ENCODE data around the gene TCF4.

TCF4 gene

DNA sequence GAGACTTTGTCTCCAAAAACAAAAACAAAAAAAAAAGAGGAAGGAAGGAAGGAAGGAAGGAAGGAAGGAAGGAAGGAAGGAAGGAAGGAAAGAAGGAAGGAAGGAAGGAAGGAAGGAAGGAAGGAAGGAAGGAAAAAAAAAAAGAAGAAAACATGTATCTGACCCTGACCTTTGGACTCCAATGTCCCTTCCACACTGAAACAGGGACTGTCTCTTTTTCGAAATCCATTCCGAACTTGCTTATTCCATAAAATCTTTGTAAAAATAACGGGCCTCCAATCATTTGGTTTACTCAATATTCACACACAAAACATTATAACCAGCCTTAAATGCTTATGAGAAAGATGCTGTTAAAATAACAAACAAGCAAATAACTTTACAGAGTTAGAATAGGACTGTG lies 225.7 kb downstream of the TCF4 start:
- H3K27ac ChIP-seq (ENCODE audit: low read depth, low read length), result no peak overlapping the region
- H3K4me1 ChIP-seq (ENCODE audit: control insufficient read depth in 1 of 2, insufficient read depth in 2 of 2, low read length in 2 of 2), result no peaks in the 10 kb centered on the region
- H3K27me3 ChIP-seq (ENCODE audit: control insufficient read depth in 1 of 2, insufficient read depth in 2 of 2, low read length in 2 of 2), result no peaks in the 10 kb centered on the region
- H3K4me3 ChIP-seq (ENCODE audit: low read depth in 1 of 2, low read length in 2 of 2), result no peak overlapping the region
- H3K9me3 ChIP-seq (ENCODE audit: control insufficient read depth in 1 of 2, low read length in 2 of 2), result no peaks in the 10 kb centered on the region
- no peaks in the 10 kb centered on the region for H3K36me3 ChIP-seq (ENCODE audit: control insufficient read depth in 1 of 2, insufficient read depth in 2 of 2, low read length in 2 of 2)
- H3K9ac ChIP-seq (ENCODE audit: low read depth in 1 of 2, low read length in 2 of 2), result no peak overlapping the region

DNA sequence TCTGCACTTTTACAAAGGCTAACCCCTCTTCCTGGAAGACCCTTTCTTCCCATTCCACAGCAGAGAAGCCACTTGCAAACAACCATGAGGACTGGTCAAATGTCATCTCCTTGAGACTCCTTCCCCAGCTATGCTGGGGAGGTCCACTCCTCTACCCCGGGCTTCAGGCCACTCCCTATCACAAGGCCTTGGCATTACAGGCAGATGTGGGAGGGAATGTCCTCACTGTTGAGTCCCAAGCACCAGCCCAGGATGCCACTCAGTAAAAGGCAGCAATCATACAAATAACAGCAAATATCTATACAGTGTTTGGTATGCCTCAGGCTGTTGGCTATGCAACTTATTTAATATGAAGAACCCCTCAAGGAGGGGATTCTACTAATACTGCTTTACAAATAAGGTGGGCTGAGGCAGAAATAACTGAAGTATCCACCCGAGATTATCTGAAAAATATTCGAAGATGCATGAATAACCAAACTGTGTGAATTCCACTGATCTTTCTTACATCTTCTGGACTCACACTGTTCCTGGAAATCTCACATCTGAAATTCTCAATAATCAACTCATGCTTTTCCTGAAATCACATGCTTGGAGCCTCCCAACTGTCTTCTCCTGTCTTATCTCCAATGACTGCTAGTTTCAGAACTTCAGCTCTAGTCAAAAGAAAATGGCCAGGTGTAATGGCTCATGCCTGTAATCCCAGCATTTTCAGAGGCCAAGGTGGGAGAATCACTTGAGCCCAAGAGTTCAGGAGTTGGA lies 226.3 kb downstream of the TCF4 start:
- H3K9ac ChIP-seq (ENCODE audit: low read depth in 1 of 2, low read length in 2 of 2), result no peak overlapping the region
- H3K9me3 ChIP-seq (ENCODE audit: control insufficient read depth in 1 of 2, low read length in 2 of 2), result no peaks in the 10 kb centered on the region
- no peak overlapping the region for H3K27ac ChIP-seq (ENCODE audit: low read depth, low read length)
- no peaks in the 10 kb centered on the region for H3K27me3 ChIP-seq (ENCODE audit: control insufficient read depth in 1 of 2, insufficient read depth in 2 of 2, low read length in 2 of 2)
- H3K4me1 ChIP-seq (ENCODE audit: control insufficient read depth in 1 of 2, insufficient read depth in 2 of 2, low read length in 2 of 2), result no peaks in the 10 kb centered on the region
- H3K4me3 ChIP-seq (ENCODE audit: low read depth in 1 of 2, low read length in 2 of 2), result no peak overlapping the region
- no peaks in the 10 kb centered on the region for H3K36me3 ChIP-seq (ENCODE audit: control insufficient read depth in 1 of 2, insufficient read depth in 2 of 2, low read length in 2 of 2)

DNA sequence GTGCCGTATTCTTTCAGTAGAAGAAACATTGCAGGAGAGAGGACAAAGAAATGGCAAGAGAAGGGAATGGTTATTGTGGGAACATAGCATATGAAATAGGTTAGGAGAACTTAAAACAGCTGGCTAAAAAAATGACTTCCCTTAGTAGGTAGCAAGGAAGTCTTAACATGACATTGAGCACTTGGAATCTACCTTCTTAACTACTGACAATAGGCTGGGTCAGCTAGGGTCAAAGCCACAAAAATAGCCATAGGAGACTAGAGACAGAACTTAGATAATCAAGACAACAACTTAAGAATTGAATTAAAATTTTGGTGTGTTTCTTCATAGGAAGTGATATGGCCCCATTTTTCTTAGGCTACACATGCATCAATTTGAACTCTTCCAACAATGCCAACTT lies 227.9 kb downstream of the TCF4 start:
- Histone ChIP-seq H3K27me3 (ENCODE audit: control insufficient read depth in 1 of 2, insufficient read depth in 2 of 2, low read length in 2 of 2) (no peaks in the 10 kb centered on the region), H3K27ac (ENCODE audit: low read depth, low read length) (no peak overlapping the region), H3K9me3 (ENCODE audit: control insufficient read depth in 1 of 2, low read length in 2 of 2) (no peaks in the 10 kb centered on the region), H3K9ac (ENCODE audit: low read depth in 1 of 2, low read length in 2 of 2) (no peak overlapping the region), H3K4me1 (ENCODE audit: control insufficient read depth in 1 of 2, insufficient read depth in 2 of 2, low read length in 2 of 2) (no peaks in the 10 kb centered on the region), H3K4me3 (ENCODE audit: low read depth in 1 of 2, low read length in 2 of 2) (no peak overlapping the region), H3K36me3 (ENCODE audit: control insufficient read depth in 1 of 2, insufficient read depth in 2 of 2, low read length in 2 of 2) (no peaks in the 10 kb centered on the region)

DNA sequence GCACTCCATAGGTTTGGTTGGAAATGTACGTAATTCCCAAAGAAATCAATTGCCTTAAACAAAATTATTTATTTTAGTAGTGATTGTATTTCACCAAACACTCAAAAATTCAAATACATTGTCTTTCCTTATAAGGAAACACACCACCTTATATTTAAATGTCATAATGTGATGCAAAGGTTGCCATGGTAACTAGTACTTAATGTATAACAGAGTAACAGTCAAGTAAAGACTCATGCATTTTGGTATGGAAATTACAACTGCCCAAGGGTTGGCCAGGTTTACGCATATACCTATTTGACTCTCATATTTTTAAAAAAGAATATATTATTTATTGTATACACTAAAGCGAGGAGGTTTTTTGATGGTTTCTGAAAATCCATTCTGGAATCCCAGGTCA lies 231.2 kb downstream of the TCF4 start:
- Histone ChIP-seq H3K9ac (ENCODE audit: low read depth in 1 of 2, low read length in 2 of 2) (no peak overlapping the region), H3K4me1 (ENCODE audit: control insufficient read depth in 1 of 2, insufficient read depth in 2 of 2, low read length in 2 of 2) (no peaks in the 10 kb centered on the region), H3K9me3 (ENCODE audit: control insufficient read depth in 1 of 2, low read length in 2 of 2) (no peaks in the 10 kb centered on the region), H3K27ac (ENCODE audit: low read depth, low read length) (no peak overlapping the region), H3K4me3 (ENCODE audit: low read depth in 1 of 2, low read length in 2 of 2) (no peak overlapping the region), H3K27me3 (ENCODE audit: control insufficient read depth in 1 of 2, insufficient read depth in 2 of 2, low read length in 2 of 2) (no peaks in the 10 kb centered on the region), H3K36me3 (ENCODE audit: control insufficient read depth in 1 of 2, insufficient read depth in 2 of 2, low read length in 2 of 2) (no peaks in the 10 kb centered on the region)

DNA sequence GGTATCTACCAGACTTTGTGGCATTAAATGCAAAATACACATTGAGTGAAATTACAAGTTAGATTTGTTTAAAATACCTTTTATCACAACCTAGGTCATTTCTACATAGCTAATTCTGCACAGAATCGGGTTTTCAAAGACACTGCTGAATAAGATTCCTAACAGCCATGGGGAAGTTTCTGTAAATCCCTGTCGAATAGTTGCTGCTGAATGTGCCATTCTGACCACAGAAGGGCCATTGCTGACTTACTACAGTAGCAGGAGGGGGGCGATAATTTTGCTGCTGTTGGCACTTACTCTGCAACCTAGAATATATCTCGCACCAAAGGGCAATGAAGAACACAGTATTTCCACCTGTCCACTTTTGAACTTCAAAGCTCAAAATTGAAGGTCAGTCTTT lies 232.8 kb downstream of the TCF4 start:
- Histone ChIP-seq H3K27ac (ENCODE audit: low read depth, low read length) (no peak overlapping the region), H3K4me1 (ENCODE audit: control insufficient read depth in 1 of 2, insufficient read depth in 2 of 2, low read length in 2 of 2) (no peaks in the 10 kb centered on the region), H3K9me3 (ENCODE audit: control insufficient read depth in 1 of 2, low read length in 2 of 2) (no peaks in the 10 kb centered on the region), H3K4me3 (ENCODE audit: low read depth in 1 of 2, low read length in 2 of 2) (no peak overlapping the region), H3K36me3 (ENCODE audit: control insufficient read depth in 1 of 2, insufficient read depth in 2 of 2, low read length in 2 of 2) (no peaks in the 10 kb centered on the region), H3K9ac (ENCODE audit: low read depth in 1 of 2, low read length in 2 of 2) (no peak overlapping the region), H3K27me3 (ENCODE audit: control insufficient read depth in 1 of 2, insufficient read depth in 2 of 2, low read length in 2 of 2) (no peaks in the 10 kb centered on the region)

DNA sequence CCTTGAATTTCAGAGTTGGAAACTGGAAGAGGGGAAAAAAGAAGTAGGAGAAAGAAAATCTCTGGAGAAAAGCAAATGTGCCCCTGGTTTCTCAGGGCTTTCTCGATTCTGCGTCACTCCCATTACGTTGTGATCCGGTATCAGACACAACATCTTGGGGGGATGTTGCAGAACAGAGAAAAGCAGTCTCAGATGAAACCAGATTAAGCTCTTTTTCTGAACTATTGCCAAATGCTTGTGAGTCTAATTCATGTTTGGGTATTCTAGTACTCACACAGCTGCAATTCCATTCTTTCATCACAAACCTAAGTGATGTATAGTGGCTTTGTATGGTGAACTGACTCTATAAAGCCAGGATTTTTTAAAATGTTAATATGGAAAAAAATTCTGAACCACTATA lies 233.2 kb downstream of the TCF4 start:
- H3K4me1 ChIP-seq (ENCODE audit: control insufficient read depth in 1 of 2, insufficient read depth in 2 of 2, low read length in 2 of 2), result no peaks in the 10 kb centered on the region

DNA sequence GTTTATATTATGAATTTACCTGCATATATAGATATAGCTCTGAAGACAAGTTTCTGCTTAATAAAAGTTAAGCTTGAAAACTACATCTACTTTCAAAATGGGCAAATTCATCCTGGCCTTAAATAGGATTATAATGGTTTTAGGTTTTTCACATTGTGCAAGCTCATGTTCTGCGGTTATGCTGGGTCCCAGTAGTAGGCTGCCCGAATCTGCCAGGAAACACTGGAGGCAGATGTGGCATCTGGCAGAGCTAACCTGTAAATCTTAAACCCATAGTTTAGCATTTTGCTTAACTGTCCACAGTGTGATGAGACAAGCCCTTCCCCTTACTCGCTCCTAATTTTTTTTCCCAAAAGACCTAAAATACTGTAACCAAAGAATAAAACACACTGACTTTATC lies 234.2 kb downstream of the TCF4 start:
- Histone ChIP-seq H3K4me1 (ENCODE audit: control insufficient read depth in 1 of 2, insufficient read depth in 2 of 2, low read length in 2 of 2) (no peaks in the 10 kb centered on the region), H3K36me3 (ENCODE audit: control insufficient read depth in 1 of 2, insufficient read depth in 2 of 2, low read length in 2 of 2) (no peaks in the 10 kb centered on the region), H3K27me3 (ENCODE audit: control insufficient read depth in 1 of 2, insufficient read depth in 2 of 2, low read length in 2 of 2) (no peaks in the 10 kb centered on the region), H3K4me3 (ENCODE audit: low read depth in 1 of 2, low read length in 2 of 2) (no peak overlapping the region), H3K27ac (ENCODE audit: low read depth, low read length) (no peak overlapping the region), H3K9ac (ENCODE audit: low read depth in 1 of 2, low read length in 2 of 2) (no peak overlapping the region), H3K9me3 (ENCODE audit: control insufficient read depth in 1 of 2, low read length in 2 of 2) (no peaks in the 10 kb centered on the region)

More for the DNA sequence above, 233.2 kb downstream of the TCF4 start:
- Histone ChIP-seq H3K27ac (ENCODE audit: low read depth, low read length) (no peak overlapping the region), H3K9ac (ENCODE audit: low read depth in 1 of 2, low read length in 2 of 2) (no peak overlapping the region), H3K27me3 (ENCODE audit: control insufficient read depth in 1 of 2, insufficient read depth in 2 of 2, low read length in 2 of 2) (no peaks in the 10 kb centered on the region), H3K9me3 (ENCODE audit: control insufficient read depth in 1 of 2, low read length in 2 of 2) (no peaks in the 10 kb centered on the region), H3K4me3 (ENCODE audit: low read depth in 1 of 2, low read length in 2 of 2) (no peak overlapping the region), H3K36me3 (ENCODE audit: control insufficient read depth in 1 of 2, insufficient read depth in 2 of 2, low read length in 2 of 2) (no peaks in the 10 kb centered on the region)

DNA sequence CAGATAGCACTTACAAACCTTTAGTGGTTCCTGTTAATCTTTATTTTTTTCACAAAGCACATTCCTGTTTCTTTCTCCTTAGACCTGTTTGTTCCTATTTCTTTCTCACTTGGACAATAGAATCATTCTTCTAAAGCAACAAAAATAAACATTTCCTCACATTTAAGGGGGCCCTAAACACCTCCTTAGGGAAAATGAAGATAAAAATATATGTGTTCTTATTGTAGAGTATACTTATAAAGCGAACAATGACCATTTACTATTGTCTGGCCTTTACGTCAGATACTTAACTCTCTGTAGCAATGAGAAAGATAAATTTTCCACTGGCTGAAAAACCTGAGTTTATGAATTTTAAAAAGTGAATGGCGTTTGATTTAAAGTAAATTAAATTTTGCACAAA lies 234.6 kb downstream of the TCF4 start:
- Histone ChIP-seq H3K36me3 (ENCODE audit: control insufficient read depth in 1 of 2, insufficient read depth in 2 of 2, low read length in 2 of 2) (no peaks in the 10 kb centered on the region), H3K27ac (ENCODE audit: low read depth, low read length) (no peak overlapping the region), H3K9ac (ENCODE audit: low read depth in 1 of 2, low read length in 2 of 2) (no peak overlapping the region), H3K9me3 (ENCODE audit: control insufficient read depth in 1 of 2, low read length in 2 of 2) (no peaks in the 10 kb centered on the region), H3K4me1 (ENCODE audit: control insufficient read depth in 1 of 2, insufficient read depth in 2 of 2, low read length in 2 of 2) (no peaks in the 10 kb centered on the region), H3K27me3 (ENCODE audit: control insufficient read depth in 1 of 2, insufficient read depth in 2 of 2, low read length in 2 of 2) (no peaks in the 10 kb centered on the region), H3K4me3 (ENCODE audit: low read depth in 1 of 2, low read length in 2 of 2) (no peak overlapping the region)

DNA sequence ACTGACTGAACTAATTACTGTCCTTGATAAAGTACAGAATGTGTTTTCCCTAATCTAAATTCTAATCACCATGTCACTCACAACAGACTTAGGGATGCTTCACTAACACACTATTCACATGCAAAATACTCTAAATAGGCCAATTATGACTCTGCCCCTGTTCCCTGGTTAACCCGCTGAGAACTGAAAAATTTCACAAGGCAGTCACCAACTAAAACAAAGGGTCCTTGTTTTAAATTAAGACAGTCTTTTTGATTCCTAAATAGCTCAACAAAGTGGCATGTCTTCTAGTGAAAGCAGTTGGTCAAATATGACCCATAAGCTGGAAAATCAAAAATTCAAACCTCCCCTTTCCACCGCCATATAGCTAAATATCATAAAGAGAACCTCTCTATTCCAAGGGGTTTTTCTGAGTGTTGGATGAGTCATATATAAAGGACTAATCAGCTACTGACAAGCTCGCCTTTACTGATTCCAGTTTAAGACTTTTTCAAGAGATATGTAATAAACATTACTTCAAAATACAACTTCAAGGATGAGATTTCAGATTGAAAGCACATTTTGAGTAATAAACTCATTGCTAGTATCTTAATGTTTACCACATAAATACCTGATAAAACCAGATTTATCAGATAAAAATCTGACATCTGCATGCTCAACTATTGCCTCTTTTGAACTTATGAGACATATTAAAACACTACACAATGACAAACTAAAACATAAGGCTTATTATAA lies 235.8 kb downstream of the TCF4 start:
- Histone ChIP-seq H3K36me3 (ENCODE audit: control insufficient read depth in 1 of 2, insufficient read depth in 2 of 2, low read length in 2 of 2) (no peaks in the 10 kb centered on the region), H3K9me3 (ENCODE audit: control insufficient read depth in 1 of 2, low read length in 2 of 2) (no peaks in the 10 kb centered on the region), H3K27me3 (ENCODE audit: control insufficient read depth in 1 of 2, insufficient read depth in 2 of 2, low read length in 2 of 2) (no peaks in the 10 kb centered on the region), H3K27ac (ENCODE audit: low read depth, low read length) (no peak overlapping the region), H3K9ac (ENCODE audit: low read depth in 1 of 2, low read length in 2 of 2) (no peak overlapping the region), H3K4me1 (ENCODE audit: control insufficient read depth in 1 of 2, insufficient read depth in 2 of 2, low read length in 2 of 2) (no peaks in the 10 kb centered on the region), H3K4me3 (ENCODE audit: low read depth in 1 of 2, low read length in 2 of 2) (no peak overlapping the region)

DNA sequence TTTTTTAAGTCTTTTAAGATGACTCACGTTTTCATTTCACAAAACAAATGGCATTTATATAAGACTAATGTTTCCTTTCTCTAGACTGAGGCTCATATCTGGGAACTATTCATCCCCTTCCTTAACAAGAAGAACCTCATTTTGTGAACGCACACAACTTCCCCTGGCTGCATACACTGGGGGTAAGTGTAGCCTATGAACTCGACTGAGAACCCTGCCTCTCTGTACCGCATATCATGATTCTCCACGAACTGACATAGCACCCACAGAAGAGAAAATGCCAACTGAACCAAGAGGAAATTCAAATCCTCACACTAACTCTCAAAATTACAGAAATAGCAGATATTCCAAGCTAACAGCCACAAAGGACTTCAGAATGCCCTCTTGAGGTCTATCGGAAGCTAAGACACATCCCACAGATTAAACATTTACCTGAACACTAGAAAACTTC lies 236.7 kb downstream of the TCF4 start:
- no peaks in the 10 kb centered on the region for H3K27me3 ChIP-seq (ENCODE audit: control insufficient read depth in 1 of 2, insufficient read depth in 2 of 2, low read length in 2 of 2)
- no peak overlapping the region for H3K27ac ChIP-seq (ENCODE audit: low read depth, low read length)
- no peak overlapping the region for H3K4me3 ChIP-seq (ENCODE audit: low read depth in 1 of 2, low read length in 2 of 2)
- no peaks in the 10 kb centered on the region for H3K9me3 ChIP-seq (ENCODE audit: control insufficient read depth in 1 of 2, low read length in 2 of 2)
- no peaks in the 10 kb centered on the region for H3K36me3 ChIP-seq (ENCODE audit: control insufficient read depth in 1 of 2, insufficient read depth in 2 of 2, low read length in 2 of 2)
- H3K9ac ChIP-seq (ENCODE audit: low read depth in 1 of 2, low read length in 2 of 2), result no peak overlapping the region
- H3K4me1 ChIP-seq (ENCODE audit: control insufficient read depth in 1 of 2, insufficient read depth in 2 of 2, low read length in 2 of 2), result no peaks in the 10 kb centered on the region

Data from duodenal mucosa (tissue), 2 donors.